Kidney glomerular epithelial cell (primary cell): ENCODE measurements around the gene LTV1.
A peak's percentile ranks its signal among the peaks of the same experiment; 100 is the strongest.
"Not testable (repeated sequence)": the region's sequence is repeated elsewhere in the genome, so short reads cannot be mapped to it uniquely, and the experiment has no call there.

Experiments used
- DNase-seq: peaks from one replicate; lab custom pipeline; 2025; lab: John Stamatoyannopoulos, UW

Gene LTV1, protein sequence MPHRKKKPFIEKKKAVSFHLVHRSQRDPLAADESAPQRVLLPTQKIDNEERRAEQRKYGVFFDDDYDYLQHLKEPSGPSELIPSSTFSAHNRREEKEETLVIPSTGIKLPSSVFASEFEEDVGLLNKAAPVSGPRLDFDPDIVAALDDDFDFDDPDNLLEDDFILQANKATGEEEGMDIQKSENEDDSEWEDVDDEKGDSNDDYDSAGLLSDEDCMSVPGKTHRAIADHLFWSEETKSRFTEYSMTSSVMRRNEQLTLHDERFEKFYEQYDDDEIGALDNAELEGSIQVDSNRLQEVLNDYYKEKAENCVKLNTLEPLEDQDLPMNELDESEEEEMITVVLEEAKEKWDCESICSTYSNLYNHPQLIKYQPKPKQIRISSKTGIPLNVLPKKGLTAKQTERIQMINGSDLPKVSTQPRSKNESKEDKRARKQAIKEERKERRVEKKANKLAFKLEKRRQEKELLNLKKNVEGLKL

DNA sequence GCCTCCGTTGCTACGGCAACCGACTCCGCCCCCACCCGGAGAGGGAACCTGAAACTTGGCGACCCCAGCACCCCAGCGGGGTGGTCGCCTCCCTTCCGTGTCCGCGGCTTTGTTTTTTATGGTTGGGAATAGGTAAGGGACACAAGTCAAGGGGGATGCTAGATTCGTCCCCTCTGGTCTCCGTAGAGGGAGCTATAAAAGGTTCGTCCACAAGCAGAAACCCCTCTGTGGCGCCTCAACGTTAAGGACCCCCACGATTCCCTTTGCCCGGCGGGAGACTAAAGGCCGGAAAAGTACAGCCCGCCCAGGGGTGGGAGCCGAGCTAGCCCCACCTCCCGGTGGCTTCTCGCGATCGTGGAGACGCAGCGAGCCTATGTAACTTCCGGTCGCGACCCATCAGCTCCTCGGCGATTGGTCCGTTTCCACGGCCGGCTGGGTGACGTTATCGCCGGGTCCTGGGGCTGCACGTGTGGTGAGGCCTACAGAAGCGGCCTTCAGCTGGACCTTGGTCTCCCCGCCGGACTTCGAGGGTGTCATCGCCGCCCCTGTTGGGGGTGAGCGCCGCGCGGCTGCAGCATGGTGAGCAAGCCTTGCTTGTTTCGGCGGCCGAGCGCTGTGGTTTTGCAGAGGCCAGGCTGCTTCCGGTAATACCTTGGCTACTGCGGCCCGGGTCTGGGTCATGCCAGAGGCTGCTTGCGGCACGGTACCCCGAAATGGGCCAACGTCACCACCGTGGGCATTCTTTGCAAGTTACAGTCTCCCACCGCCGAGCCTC is at the start of gene LTV1:
Gene LTV1, plus strand, starts transcription at position 437 of the 775 bp plus-strand sequence. Its CDS starts 140 bp downstream, at position 577.
- peak; percentile 91 for DNase-seq

DNA sequence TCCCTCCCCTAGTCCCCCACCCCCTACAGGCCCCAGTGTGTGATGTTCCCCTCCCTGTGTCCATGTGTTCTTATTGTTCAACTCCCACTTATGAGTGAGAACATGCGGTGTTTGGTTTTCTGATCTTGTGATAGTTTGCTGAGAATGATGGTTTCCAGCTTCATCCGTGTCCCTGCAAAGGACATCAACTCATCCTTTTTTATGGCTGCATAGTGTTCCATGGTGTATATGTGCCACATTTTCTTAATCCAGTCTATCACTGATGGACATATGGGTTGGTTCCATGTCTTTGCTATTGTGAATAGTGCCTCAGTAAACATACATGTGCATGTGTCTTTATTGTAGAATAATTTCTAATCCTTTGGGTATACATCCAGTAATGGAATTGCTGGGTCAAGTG is 46.6 kb upstream of the LTV1 start:
- DNase-seq: not testable (repeated sequence)

DNA sequence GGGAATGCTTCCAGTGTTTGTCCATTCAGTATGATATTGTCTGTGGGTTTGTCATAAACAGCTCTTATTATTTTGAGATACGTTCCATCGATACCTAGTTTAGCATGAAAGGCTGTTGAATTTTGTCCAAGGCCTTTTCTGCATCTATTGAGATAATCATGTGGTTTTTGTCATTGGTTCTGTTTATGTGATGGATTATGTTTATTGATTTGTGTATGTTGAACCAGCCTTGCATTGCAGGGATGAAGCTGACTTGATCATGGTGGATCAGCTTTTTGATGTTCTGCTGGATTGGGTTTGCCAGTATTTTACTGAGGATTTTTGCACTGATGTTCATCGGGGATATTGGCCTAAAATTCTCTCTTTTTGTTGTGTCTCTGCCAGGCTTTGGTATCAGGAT is 44.7 kb upstream of the LTV1 start:
- DNase-seq: not testable (repeated sequence)

DNA sequence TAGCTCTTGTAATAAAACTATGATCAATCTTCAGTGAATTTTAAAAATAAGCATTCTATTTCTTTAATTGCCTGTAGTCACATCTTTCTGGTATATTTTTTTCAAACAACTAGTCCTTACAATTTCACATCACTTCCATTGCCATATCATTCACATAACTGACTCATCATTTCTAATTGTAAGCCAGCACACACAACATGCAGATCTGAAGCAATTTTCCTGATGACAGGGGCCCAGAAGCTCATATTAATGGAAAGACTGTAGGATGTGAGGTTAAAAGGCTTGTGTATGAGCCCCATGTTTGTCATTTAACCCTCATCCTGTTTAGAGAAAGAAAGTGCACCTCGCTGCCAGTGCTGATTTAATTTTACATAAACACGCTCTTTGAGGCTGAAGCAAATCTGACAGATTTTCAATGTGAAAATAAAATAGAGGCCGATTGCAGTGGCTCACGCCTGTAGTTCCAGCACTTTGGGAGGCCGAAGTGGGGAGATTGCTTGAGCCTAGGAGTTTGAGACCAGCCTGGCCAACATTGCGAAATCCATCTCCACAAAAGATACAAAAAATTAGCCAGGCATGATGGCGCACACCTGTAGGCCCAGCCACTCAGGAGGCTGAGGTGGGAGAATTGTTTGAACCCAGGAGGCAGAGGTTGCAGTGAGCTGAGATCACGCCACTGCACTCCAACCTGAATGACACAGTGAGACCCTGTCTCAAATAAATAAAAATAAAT is 40.1 kb upstream of the LTV1 start:
- DNase-seq: no peak

DNA sequence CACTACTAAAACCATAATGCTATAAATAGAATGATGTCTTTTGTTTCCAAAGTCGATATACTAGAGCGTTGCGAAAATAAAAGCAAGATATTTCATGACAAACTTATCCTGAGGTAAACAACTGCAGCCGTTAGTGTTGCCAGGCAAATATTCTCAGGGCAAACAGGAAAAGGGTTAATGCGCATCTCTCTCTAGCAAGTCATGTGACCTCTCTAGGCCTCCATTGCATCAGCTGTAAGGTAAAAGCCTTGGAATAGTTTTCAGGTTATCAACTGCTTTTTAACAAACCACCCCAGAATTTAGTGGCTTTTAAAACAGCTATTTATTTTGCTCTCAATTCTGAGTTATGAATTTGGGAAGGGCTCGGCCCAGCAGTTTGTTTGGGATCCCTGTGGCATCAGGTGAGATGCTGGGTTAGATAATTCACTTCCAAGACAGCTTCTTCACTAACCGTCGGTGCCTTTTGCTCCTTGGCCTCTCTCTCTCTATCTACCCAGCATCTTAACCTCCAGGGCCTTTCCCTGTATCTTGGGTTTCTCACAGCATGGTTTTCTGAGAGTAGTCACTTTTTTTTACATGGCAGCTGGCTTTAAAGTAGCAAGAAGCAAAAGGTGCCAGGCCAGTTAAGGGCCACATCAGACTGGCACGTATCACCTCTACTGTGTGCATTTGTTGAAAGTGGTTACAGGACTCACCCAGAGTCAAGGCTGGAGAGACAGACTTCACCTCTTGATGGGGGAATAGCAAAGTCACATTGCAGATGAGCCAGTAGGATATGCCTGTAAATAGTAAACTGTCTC is 39.2 kb upstream of the LTV1 start:
- no peak for DNase-seq

DNA sequence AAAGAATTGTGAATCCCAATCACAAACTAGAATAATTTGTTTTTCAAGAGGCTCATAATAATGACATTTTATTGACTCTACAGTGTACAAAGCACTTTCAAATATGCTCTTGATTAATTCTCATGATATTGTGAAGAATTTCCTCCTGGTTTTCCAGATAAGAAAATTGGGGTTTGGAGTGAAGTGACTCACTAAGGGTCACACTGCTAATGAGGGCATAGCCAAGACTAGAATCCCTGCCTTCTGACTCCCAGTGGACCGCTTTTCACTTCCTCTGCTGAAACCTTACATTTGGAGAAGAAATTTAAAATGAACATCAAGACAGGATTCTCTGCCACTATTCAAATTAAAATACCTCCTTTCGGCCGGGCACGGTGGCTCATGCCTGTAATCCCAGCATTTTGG is 38.3 kb upstream of the LTV1 start:
- DNase-seq: no peak

DNA sequence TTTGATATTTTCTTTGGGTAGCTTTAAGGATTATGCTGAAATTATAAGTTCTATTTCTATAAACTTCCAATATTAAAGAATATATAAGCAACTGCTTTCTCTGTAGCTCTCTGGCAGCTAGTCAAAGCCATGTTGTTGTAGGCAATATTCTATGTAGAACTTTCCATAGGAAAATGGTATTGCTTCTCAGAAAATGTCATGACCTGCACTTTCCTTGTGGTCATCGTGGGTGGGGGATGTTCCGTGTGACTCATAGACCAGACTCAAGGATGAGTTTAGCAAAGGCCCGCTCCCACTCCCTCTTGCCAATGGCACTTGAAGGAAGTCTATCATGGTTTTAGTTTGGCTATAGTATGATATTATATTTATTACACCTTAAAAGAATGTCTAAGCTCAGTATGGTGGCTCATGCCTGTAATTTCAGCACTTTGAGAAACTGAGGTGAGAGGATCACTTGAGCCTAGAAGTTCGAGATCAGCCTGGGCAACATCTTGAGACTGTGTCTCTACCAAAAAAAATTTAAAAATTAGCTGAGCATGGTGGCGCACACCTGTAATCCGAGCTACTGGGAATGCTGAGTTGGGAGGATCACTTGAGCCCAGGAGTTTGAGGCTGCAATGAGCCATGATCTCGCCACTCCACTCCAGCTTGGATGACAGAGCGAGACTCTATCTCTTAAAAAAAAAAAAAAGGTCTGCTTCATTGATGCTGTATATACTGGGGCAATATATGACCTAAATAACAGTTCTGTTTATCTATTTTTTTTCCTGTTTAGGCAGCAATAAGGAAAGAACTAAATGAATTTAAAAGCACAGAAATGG is 36.6 kb upstream of the LTV1 start:
- DNase-seq: peak; percentile 14

DNA sequence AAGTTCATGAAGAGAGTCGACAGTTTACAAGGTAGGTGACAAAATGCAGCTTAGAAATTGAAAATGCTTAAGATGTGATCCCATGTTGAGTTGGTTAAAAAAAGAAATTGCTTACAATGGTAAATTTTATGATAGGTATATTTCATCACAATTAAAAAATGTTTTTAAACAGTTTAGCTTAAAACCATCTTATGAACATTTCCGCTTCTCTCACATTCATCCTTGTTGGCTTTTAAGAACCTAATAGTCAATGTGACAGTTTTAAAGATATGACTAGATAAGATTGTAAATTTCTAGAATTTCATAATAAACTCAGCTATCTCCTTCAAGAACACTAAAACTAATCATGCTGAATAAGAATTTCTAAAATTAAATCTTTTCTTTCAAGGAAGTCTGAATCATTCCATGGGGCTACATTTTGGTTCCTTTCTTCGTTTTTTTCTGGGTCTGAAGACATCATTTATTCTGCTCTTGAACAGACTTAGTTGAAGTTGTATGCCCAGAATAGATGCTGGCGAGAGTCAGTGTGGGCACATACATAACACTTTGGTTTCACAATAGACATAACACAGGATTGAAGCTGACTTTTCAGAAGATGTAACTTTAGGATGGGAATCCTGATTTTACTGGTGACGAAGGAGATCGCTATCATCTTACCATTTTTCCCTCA is 35.9 kb upstream of the LTV1 start:
- no peak for DNase-seq

DNA sequence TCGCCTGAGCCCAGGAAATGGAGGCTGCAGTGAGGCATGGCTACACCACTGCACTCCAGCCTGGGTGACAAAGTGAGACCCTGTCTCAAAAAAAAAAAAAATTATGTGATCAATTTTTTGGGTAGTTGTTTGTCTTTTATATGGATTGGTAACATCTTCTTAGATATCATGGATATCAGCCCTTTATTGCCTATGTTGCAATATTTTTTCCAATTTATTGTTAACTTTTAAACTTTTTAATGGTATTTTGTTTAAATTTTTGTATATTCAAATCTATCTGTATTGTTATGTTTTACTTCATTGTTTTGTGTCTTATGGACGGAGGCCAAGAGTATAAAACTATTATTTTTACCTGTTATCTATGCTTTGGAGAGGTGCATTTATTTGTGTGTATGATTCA is 32.4 kb upstream of the LTV1 start:
- no peak for DNase-seq

DNA sequence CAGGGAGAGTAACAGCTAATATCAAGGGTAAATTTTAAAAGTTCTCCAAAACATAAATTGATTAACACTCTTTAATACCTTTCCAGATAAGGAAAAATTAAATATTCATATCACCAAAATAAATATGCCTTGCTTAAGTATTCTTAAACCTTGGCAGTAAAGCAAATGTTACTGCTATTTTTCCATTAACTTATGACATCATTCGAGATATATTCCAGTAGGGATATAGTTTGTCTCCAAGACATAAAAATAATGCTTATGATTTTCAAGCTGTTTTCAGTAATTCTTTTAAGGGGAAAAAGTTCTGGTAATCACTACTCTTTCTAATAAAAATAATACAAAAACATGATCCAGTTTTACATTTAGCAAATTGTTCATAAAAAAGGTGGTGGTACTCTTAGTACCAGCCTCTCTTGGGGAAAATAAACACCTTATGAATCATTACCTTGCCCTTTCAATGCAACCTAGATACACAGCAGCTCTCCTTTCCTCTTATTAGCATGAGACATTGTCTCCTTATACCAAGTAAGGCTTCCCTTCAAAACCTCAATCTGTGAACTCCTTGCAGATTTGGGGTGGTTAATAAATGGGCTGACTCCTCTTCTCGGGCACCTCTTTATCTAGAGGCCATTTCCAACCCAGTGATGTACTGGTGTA is 31.5 kb upstream of the LTV1 start:
- DNase-seq: peak; percentile 22

DNA sequence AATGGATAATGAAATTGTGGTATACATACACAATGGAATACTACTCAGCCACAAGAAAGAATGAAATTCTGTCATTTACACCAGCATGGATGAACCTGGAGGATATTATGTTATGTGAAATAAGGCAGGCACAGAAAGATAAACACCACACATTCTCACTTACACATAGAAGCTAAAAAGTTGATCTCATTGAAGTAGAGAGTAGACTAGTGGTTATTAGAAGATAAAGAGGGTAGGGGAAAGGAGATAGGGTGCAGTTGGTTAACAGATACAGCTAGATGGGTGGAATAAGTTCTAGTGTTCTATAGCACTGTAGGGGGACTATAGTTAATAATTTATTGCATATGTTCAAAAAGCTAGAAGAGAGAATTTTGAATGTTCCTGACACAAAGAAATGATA is 25.5 kb upstream of the LTV1 start:
- no peak for DNase-seq

DNA sequence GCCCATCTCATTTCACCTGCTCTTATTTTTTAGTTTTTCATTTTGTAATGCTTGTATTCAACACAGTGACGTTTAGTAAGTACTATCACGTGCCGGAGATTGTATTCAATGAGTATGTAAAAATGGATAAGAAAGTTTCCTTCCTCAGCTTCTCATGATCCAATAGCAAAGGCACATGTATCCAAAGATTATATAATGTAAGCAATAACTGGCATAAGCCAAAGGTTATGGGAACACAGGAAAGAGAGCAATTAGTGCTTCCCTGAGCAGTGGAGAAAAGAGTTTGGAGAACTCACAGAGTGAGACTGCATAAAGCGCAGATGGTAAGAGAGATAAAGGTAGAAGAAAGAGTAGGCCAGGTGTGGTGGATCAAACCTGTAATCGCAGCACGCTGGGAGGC is 21.8 kb upstream of the LTV1 start:
- no peak for DNase-seq

DNA sequence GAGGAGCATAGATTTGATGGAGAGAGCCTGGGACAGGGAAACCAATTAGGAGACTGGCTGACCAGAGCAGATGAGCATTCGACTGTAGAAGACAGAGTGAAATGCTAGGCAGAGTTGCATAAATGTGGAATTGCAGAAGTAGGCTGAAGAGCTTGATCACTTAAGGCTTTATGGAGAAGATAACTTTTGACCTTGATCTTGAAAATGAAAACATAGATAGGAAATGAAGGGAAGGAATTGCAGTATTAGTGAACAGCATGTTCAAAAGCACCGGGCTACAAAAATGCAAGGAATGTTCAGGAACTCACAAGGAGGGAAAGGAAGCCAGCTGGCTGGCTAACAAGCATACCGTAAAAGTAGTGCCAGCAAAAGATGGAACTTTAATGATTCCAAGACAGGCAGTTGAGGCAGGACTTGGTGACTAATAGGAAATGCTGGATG is 20.5 kb upstream of the LTV1 start:
- peak; percentile 7 for DNase-seq

DNA sequence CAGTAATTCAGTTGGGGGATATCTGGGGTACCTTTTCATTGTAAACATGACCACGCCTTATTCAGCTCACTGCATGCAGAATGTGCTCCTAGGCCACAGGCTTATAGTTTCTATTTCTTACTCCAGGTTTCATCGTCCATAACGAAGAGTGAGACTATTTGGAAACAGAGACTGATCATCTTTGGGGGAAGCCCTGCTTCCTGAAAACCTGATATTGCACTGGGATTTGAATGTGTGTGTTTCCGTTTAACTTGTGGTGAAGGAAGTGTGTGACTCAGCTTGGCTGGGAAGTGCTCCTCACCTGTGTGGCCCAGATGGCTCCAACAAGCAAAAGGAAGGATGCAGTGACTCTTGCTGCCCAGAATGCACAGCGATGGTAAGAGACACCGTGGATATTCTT is 19.6 kb upstream of the LTV1 start:
- no peak for DNase-seq

DNA sequence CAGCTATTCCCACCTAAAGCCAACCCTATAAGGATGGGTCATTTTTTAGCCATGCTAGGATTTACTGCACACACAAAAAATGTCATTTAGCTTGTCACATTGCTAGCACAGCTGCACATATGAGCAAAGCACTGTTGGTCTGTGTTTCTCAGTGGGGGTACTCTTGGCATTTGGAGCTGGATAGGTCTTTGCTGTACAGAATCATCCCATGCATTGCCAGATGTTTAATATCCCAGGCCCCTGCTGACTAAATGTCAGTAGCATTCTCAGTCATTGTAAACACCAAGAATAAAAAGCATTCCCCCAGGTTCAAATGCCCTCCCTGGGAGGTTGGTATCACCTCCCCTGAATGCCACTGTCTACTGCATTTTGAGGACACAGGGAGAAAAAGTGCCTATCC is 14.6 kb upstream of the LTV1 start:
- DNase-seq: no peak

DNA sequence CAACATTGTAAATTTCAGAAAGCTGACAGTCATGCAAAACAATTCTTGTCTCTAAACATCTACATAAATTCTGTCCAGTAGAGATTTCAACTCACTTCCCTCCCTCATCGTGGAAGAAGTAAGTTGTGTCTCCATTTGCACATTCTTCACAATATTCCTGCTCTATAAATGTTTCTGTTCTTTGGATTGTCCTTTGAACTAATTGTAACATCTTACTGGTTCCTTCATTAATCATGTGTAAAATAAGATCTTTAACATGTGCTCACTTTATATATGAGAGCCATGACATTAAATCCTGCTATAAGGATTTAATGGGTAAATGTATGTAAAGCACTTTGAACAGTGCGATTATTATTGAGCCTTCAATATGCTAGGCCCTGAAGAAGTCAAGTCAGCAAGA is 7.0 kb upstream of the LTV1 start:
- no peak for DNase-seq

DNA sequence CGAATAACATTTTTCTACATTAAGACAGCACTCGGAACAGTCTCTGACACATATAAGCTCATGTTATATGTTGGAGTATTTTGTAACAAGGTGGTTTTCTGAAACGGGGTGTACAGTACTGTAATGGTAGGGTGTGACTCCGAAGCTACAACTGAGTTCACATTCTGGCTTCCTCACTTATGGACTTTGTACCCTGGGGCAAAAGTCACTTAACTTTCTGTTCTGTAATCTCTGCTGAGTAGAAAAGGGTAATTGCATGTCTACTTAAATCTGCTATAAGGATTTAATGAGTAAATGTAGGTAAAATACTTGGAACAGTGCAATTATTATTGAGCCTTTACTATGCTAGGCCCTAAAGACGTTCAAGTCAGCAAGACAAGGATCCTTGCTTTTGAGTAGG is 4.7 kb upstream of the LTV1 start:
- DNase-seq: no peak

DNA sequence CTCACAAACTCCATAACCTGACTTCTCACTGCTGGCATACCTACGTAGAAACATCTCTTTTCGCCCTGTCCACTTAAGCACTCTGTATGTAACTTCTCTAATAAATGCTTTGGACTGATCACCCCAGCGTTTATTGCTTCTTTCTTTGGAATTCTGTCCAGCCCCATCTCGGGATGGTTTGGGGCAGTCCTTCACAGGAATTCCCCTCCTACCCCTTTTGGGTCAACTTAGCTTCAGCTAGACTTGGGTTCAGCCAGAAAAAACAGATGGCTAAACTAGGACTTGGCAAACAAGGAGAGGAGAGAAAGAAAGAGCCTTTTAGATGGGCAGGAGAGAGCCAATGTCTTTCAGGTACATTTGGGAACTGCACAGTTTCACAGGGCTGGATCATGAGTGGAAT is 3.9 kb upstream of the LTV1 start:
- DNase-seq: no peak

DNA sequence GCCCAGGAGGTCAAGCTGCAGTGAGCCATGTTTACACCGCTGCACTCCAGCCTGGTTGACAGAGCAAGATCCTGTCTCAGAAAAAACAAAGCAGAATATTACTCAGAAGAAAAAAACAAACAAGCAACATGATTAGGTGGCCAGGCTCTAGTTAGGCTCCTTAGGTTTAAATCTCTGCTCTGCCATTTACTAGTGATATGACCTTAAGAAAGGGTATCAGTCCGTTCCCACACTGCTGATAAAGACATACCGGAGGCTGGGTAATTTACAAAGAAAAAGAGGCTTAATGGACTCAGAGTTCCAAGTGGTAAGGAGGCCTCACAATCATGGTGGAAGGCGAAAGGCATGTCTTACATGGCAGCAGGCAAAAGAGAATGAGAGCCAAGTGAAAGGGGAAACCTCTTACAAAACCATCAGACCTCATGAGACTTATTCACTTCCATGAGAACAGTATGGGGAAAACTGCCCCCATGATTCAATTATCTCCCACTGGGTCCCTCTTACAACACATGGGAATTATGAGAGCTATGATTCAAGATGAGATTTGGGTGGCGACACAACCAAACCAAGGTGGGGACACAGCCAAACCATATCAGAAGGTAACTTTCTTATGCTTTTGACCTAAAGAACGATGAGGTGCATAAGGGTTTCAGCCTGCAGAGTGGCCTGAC is 2.4 kb upstream of the LTV1 start:
- DNase-seq: no peak
